Subcutaneous preadipocyte (primary cell): ENCODE results near the gene ZNF195. TPM values are rescaled to one million over a fixed set of nuclear protein-coding genes. Genes with fewer than 3 reads are reported as not detected.

Experiments
- small RNA-seq: library from RNA; depleted of rRNA; stranded (forward); fragments of <200 nt; gene quantifications from one replicate; pipeline ENCODE3, GENCODE V24; 2012
- total RNA-seq: library from RNA; depleted of rRNA; stranded (reverse); fragments of >200 nt; gene quantifications from 2 replicates; pipeline ENCODE4 v1.2.3, GENCODE V29; 2012

Gene ZNF195
- total RNA-seq = 20.9 and 23.9 TPM in 2 replicates

GRCh38 chr11:3378426-3379423 lies at the start of gene ZNF195:
Gene ZNF195 (minus strand): TSS chr11:3379146. CDS start chr11:3379040, 106 bp downstream.

Small RNA genes within 50 kb of the gene (small RNA-seq; reads per million reads assigned to genes)
- gene AC123788.2 = not detected

Other genes starting within 250 kb of the ZNF195 start
- gene OSBPL5, start 213.8 kb downstream of the ZNF195 start, total RNA-seq = 52.8 and 54.0 TPM in 2 replicates
- not detected in 2 replicates for gene MRGPRG, start 160.3 kb downstream of the ZNF195 start, total RNA-seq
- 0.20 and 0.73 TPM in 2 replicates for gene MRGPRE, start 146.7 kb downstream of the ZNF195 start, total RNA-seq